Hindlimb muscle (tissue), 1 donor: ENCODE measurements around the gene PDGFRB. TPM values are rescaled to one million over a fixed set of nuclear protein-coding genes. Genes with fewer than 3 reads are reported as not detected.

Source experiments
- DNase-seq: peaks from one replicate; pipeline ENCODE4 v3.0.0-alpha.2; 2013
- polyA plus RNA-seq: library from polyadenylated mRNA; unstranded; fragments of 120-200 nt; gene quantifications from one replicate; pipeline ENCODE4 v1.2.1, GENCODE V29; 2013; ENCODE audit not compliant: insufficient read length

Gene PDGFRB
- polyA plus RNA-seq, 1 donor: 174 TPM

- DNase-seq: peak; percentile 66
These were observed 25.7 kb downstream of the PDGFRB start for GRCh38 chr5:150129813-150130492.

GRCh38 chr5:150129454-150129812 lies 26.2 kb downstream of the PDGFRB start:
- DNase-seq: no peak

GRCh38 chr5:150126921-150127265 lies 28.8 kb downstream of the PDGFRB start:
- DNase-seq: no peak

- no peak for DNase-seq
These were observed 29.3 kb downstream of the PDGFRB start for GRCh38 chr5:150126199-150126920.

- DNase-seq: no peak
These were observed 30.3 kb downstream of the PDGFRB start for GRCh38 chr5:150125334-150125733.

GRCh38 chr5:150124596-150124995 lies 31.0 kb downstream of the PDGFRB start:
- no peak for DNase-seq

- no peak for DNase-seq
These were observed 31.5 kb downstream of the PDGFRB start for GRCh38 chr5:150124111-150124557.

- DNase-seq: no peak
These were observed 32.1 kb downstream of the PDGFRB start for GRCh38 chr5:150123542-150123941.

GRCh38 chr5:150122536-150123481 lies 32.8 kb downstream of the PDGFRB start:
- DNase-seq: no peak

GRCh38 chr5:150122158-150122510 lies 33.5 kb downstream of the PDGFRB start:
- no peak for DNase-seq

- DNase-seq: no peak
These were observed 34.0 kb downstream of the PDGFRB start for GRCh38 chr5:150121448-150122157.

GRCh38 chr5:150120617-150121447 lies 34.8 kb downstream of the PDGFRB start:
- DNase-seq: no peak

GRCh38 chr5:150120062-150120441 lies 35.6 kb downstream of the PDGFRB start:
- no peak for DNase-seq

GRCh38 chr5:150119421-150120061 lies 36.1 kb downstream of the PDGFRB start:
- DNase-seq: no peak

GRCh38 chr5:150118561-150119229 lies 37.0 kb downstream of the PDGFRB start:
- DNase-seq: no peak

- DNase-seq: no peak
These were observed 37.6 kb downstream of the PDGFRB start for GRCh38 chr5:150117945-150118560.

- no peak for DNase-seq
These were observed 38.8 kb downstream of the PDGFRB start for GRCh38 chr5:150116667-150117400.

- DNase-seq: no peak
These were observed 40.8 kb downstream of the PDGFRB start for GRCh38 chr5:150114773-150115408.

- DNase-seq: no peak
These were observed 41.5 kb downstream of the PDGFRB start for GRCh38 chr5:150114102-150114641.
